ENCODE data around the gene EYS.

GRCh38 chr6:64281167-64281566 is 1425.9 kb downstream of the EYS start:
- TF ChIP-seq CTCF (IDR thresholded peaks at IDR 0.05) (no peak), POLR2A (IDR thresholded peaks at IDR 0.05) (no peak)
